ENCODE results near the gene DSTN. TPM values are rescaled to one million over a fixed set of nuclear protein-coding genes. Genes with fewer than 3 reads are reported as not detected.

The DSTN gene
- total and polyA plus RNA-seq, 9 of the 15 experiments (the other 6 are each of a cell fraction or from before 2014, with no cell fraction given): 25.7 to 88.3 (median 61.0) TPM

DNA sequence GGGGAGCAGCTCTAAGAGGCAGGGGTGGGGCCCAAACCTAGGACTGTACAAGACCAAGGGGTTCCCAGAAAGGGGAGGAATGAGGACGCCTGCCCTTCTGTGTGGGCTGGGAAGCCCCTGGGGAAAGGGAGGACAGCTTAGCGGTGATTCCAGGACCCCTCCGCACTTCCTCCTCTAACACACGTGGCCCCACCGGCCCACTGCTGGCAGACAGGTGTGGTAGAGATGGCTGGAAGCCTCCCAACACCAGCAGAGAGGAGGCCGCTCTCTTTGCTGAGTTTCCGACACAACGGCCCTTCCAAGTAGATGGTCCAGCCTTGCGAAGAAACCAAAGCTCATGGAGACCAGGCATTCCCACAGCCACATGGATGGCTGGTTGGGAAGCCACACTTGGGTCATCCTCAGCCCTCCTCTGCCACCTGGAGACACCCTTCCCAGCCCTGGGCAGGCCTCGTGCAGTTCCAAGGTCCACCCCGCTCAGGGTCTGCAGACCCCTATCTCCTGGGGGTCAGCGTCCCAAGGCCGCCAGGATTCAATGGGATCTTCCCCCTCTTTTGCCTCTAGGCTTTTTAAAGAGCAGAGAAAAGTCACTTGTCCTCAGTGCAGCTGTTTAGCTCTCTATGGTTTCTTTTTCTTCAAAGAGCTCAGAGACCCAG, 68.2 kb downstream of the DSTN start (continued):
- TF ChIP-seq, protein P1, sequence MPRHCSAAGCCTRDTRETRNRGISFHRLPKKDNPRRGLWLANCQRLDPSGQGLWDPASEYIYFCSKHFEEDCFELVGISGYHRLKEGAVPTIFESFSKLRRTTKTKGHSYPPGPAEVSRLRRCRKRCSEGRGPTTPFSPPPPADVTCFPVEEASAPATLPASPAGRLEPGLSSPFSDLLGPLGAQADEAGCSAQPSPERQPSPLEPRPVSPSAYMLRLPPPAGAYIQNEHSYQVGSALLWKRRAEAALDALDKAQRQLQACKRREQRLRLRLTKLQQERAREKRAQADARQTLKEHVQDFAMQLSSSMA (CRISPR knock-in tag; IDR thresholded peaks at IDR 0.05): no peak
- TF ChIP-seq RCOR1 (IDR thresholded peaks at IDR 0.05; ENCODE audit: borderline replicate concordance in 1 of 2, low read depth in 2 of 2, low read length in 2 of 2): no peak
- TF ChIP-seq MECOM (CRISPR knock-in tag; IDR thresholded peaks at IDR 0.05): no peak
- no peak for TF ChIP-seq THAP12 (CRISPR knock-in tag; IDR thresholded peaks at IDR 0.05)

- POLR2A ChIA-PET: interaction anchor here (0.6 kb wide), 1 partner anchor 107 kb away, joined by 3 read pairs; the partner anchor contains the start of gene BFSP1
- no peak for TF ChIP-seq MEF2D (tag; conservative IDR thresholded peaks at IDR 0.05; ENCODE audit: low read depth)
- TF ChIP-seq, protein P2, sequence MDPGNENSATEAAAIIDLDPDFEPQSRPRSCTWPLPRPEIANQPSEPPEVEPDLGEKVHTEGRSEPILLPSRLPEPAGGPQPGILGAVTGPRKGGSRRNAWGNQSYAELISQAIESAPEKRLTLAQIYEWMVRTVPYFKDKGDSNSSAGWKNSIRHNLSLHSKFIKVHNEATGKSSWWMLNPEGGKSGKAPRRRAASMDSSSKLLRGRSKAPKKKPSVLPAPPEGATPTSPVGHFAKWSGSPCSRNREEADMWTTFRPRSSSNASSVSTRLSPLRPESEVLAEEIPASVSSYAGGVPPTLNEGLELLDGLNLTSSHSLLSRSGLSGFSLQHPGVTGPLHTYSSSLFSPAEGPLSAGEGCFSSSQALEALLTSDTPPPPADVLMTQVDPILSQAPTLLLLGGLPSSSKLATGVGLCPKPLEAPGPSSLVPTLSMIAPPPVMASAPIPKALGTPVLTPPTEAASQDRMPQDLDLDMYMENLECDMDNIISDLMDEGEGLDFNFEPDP (CRISPR knock-in tag; IDR thresholded peaks at IDR 0.05): no peak
- TF ChIP-seq ZNF444 (CRISPR knock-in tag; IDR thresholded peaks at IDR 0.05): no peak
- no peak for TF ChIP-seq NFE2 (IDR thresholded peaks at IDR 0.05; ENCODE audit: low read depth)
- TF ChIP-seq SETDB1 (IDR thresholded peaks at IDR 0.05; ENCODE audit: low read length): no peak
- TF ChIP-seq ZNF445 (CRISPR knock-in tag; IDR thresholded peaks at IDR 0.05; ENCODE audit: low read depth): no peak
- TF ChIP-seq, protein P3, sequence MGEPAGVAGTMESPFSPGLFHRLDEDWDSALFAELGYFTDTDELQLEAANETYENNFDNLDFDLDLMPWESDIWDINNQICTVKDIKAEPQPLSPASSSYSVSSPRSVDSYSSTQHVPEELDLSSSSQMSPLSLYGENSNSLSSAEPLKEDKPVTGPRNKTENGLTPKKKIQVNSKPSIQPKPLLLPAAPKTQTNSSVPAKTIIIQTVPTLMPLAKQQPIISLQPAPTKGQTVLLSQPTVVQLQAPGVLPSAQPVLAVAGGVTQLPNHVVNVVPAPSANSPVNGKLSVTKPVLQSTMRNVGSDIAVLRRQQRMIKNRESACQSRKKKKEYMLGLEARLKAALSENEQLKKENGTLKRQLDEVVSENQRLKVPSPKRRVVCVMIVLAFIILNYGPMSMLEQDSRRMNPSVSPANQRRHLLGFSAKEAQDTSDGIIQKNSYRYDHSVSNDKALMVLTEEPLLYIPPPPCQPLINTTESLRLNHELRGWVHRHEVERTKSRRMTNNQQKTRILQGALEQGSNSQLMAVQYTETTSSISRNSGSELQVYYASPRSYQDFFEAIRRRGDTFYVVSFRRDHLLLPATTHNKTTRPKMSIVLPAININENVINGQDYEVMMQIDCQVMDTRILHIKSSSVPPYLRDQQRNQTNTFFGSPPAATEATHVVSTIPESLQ (CRISPR knock-in tag; IDR thresholded peaks at IDR 0.05): no peak
- no peak for TF ChIP-seq ZNF184 (CRISPR knock-in tag; IDR thresholded peaks at IDR 0.05)
- TF ChIP-seq NCOA4 (IDR thresholded peaks at IDR 0.05; ENCODE audit: partially characterized antibody): no peak
These were observed 69.0 kb downstream of the DSTN start for GRCh38 chr20:17638835-17639407.

More at GRCh38 chr20:17638835-17639407, 69.0 kb downstream of the DSTN start:
- Histone ChIP-seq H3K27ac (ENCODE audit: extremely low read depth, low read depth, low read length) (no peak overlapping the region), H3K27me3 (ENCODE audit: control insufficient read depth in 2 of 2, insufficient read depth in 2 of 2, low read length in 2 of 2) (no peaks in the 10 kb centered on the region), H3K4me2 (ENCODE audit: insufficient read depth, low read length) (no peak overlapping the region), H3K9me1 (ENCODE audit: control insufficient read depth, insufficient read depth, low read length) (no peaks in the 10 kb centered on the region), H3K9ac (ENCODE audit: insufficient read depth in 1 of 2, low read depth in 2 of 2, low read length in 2 of 2) (no peak overlapping the region), H3K4me3 (no peak overlapping the region), H2AFZ (ENCODE audit: low read depth, low read length) (no peak overlapping the region), H3K79me2 (ENCODE audit: control insufficient read depth, insufficient read depth, low read length) (no peaks in the 10 kb centered on the region), H3K4me1 (replicated peaks in 1 of 2; ENCODE audit: control insufficient read depth in 2 of 2, insufficient read depth in 2 of 2, low read length in 2 of 2) (peaks cover 0 to 6% of the 10 kb centered on the region in 2 experiments; a peak in 2 of 5 replicates), H3K9me3 (replicated peaks; ENCODE audit: control insufficient read depth, insufficient read depth, low read depth, low read length) (no peaks in the 10 kb centered on the region), H3K36me3 (ENCODE audit: control insufficient read depth, insufficient read depth, low read length) (peaks cover 24% of the 10 kb centered on the region; the same call in 1 of the 3 replicates), H4K20me1 (replicated peaks; ENCODE audit: control insufficient read depth, insufficient read depth, low read length) (no peaks in the 10 kb centered on the region)
- no peak for ATAC-seq
- 77% methylated on average over 5 of the region's 6 CpGs for WGBS (ENCODE audit: insufficient coverage, low coverage, missing lambda C conversion rate)
- no peak for DNase-seq (ENCODE audit: extremely low read depth in 1 of 4, low spot score in 3 of 4)
- in situ Hi-C loops (cut with MboI) (no loop called here), intact Hi-C loops (cut with micrococcal nuclease) (no loop called here)
- no peak for FAIRE-seq
- CTCF ChIA-PET (ENCODE audit: low intra/inter-chr PET ratio): no interaction called here
- BruUV-seq (replicated peaks): no TSS peak
